ENCODE data around the gene CLCNKB.
"Not testable (repeated sequence)": the region's sequence is repeated elsewhere in the genome, so short reads cannot be mapped to it uniquely, and the experiment has no call there.

DNA sequence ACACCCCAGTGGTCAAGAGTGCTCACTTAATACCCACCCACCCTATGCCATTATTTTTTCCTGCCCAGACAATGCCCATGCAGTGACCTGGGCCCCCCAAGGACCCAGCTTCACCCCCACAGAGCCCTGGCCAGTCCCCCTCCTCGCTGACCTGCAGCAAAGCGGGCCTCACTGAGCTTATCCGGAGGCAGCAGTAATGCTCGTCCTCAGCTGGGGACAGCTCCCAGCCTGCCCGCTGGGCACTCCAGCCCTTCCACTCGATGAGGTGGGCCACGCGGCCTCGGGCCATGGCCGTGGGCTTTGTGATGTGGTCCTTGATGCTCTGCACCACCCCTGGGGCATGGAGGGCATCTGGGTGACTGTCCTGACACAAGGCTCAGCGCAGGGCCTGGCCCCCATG, 7.1 kb upstream of the CLCNKB start:
- TF ChIP-seq POLR2A (IDR thresholded peaks at IDR 0.05) = not testable (repeated sequence)
- TF ChIP-seq, protein P1, sequence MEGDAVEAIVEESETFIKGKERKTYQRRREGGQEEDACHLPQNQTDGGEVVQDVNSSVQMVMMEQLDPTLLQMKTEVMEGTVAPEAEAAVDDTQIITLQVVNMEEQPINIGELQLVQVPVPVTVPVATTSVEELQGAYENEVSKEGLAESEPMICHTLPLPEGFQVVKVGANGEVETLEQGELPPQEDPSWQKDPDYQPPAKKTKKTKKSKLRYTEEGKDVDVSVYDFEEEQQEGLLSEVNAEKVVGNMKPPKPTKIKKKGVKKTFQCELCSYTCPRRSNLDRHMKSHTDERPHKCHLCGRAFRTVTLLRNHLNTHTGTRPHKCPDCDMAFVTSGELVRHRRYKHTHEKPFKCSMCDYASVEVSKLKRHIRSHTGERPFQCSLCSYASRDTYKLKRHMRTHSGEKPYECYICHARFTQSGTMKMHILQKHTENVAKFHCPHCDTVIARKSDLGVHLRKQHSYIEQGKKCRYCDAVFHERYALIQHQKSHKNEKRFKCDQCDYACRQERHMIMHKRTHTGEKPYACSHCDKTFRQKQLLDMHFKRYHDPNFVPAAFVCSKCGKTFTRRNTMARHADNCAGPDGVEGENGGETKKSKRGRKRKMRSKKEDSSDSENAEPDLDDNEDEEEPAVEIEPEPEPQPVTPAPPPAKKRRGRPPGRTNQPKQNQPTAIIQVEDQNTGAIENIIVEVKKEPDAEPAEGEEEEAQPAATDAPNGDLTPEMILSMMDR (IDR thresholded peaks at IDR 0.05) = not testable (repeated sequence)

Data from testis (tissue), 2 donors.